HEK293T (cell line): ENCODE data around the gene NDUFV1.

Source experiments
- BHLHE40 ChIP-seq: fragments of 450-650 bp; IDR thresholded peaks from 2 replicates; pipeline ENCODE4 v1.6.1; 2016; ENCODE audit warnings: mild to moderate bottlenecking, moderate library complexity, borderline replicate concordance
- ELF4 ChIP-seq: fragments of 450-650 bp; IDR thresholded peaks from 2 replicates; pipeline ENCODE4 v1.6.1; 2017; ENCODE audit warnings: antibody characterized with exemption
- FOXK2 ChIP-seq: fragments of 450-650 bp; IDR thresholded peaks from 2 replicates; pipeline ENCODE4 v1.6.1; 2016; ENCODE audit warnings: mild to moderate bottlenecking
- FOXM1 ChIP-seq: fragments of 450-650 bp; IDR thresholded peaks from 2 replicates; pipeline ENCODE4 v1.6.1; 2017; ENCODE audit warnings: mild to moderate bottlenecking, borderline replicate concordance
- HDGF ChIP-seq: fragments of 450-650 bp; IDR thresholded peaks from 2 replicates; pipeline ENCODE4 v1.6.1; 2017; ENCODE audit warnings: antibody characterized with exemption, borderline replicate concordance
- NFRKB ChIP-seq: fragments of 450-650 bp; IDR thresholded peaks from 2 replicates; pipeline ENCODE4 v1.6.1; 2016; ENCODE audit warnings: mild to moderate bottlenecking, moderate library complexity
- SP1 ChIP-seq: fragments of 450-650 bp; IDR thresholded peaks from 2 replicates; pipeline ENCODE4 v1.6.1; 2017
- SUZ12 ChIP-seq: fragments of 450-650 bp; IDR thresholded peaks from 2 replicates; pipeline ENCODE4 v1.6.1; 2016; ENCODE audit warnings: mild to moderate bottlenecking
- TARDBP ChIP-seq: fragments of 450-650 bp; IDR thresholded peaks from 2 replicates; pipeline ENCODE4 v1.6.1; 2016
- ZNF384 ChIP-seq: fragments of 450-650 bp; IDR thresholded peaks from 2 replicates; pipeline ENCODE4 v1.6.1; 2016
- TF ChIP-seq, protein P1 (sequence below): fragments of 450-650 bp; IDR thresholded peaks from 2 replicates; pipeline ENCODE4 v1.6.1; 2016

- TF ChIP-seq BHLHE40 (no peak), TARDBP (no peak), FOXM1 (no peak), SUZ12 (no peak), FOXK2 (no peak), ZNF384 (no peak), HDGF (no peak), SP1 (no peak), ELF4 (no peak), NFRKB (no peak)
- TF ChIP-seq, protein P1, sequence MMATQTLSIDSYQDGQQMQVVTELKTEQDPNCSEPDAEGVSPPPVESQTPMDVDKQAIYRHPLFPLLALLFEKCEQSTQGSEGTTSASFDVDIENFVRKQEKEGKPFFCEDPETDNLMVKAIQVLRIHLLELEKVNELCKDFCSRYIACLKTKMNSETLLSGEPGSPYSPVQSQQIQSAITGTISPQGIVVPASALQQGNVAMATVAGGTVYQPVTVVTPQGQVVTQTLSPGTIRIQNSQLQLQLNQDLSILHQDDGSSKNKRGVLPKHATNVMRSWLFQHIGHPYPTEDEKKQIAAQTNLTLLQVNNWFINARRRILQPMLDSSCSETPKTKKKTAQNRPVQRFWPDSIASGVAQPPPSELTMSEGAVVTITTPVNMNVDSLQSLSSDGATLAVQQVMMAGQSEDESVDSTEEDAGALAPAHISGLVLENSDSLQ = no peak
Observed at GRCh38 chr11:67632175-67632981, 25.6 kb downstream of the NDUFV1 start.
